GM19043 (cell line): ENCODE data around the gene LCN6.
"Not testable (repeated sequence)": the region's sequence is repeated elsewhere in the genome, so short reads cannot be mapped to it uniquely, and the experiment has no call there.

Experiments used
- ATAC-seq: cut with Tn5 transposase; IDR thresholded peaks from one replicate; pipeline ENCODE4 v1.9.1; 2021; ENCODE audit warnings: low read depth; ENCODE audit not compliant: unreplicated experiment

Gene LCN6

DNA sequence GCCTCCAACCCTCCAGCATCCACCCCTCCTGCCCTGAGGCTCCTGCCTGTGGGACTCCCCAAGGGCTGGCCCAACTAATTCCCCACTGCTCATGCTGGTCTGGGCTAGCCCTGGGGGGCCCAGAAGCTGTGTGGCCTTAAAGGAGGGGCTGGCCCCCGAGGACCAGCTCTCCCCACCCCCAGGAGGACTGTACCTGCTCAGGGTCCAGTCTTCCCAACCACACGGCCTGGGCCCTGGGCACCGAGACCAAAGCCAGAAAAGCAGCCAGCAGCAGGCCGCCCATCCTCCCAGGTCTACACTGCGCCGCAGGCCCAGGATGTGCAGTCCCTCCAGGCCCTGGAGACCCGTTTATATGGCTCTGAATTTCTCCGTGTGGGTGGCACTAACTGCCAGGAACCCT, at the start of gene LCN6:
LCN6 (minus strand) TSS at position 325 of the 400 bp plus-strand sequence; CDS start at position 283, 42 bp downstream.
- no peak for ATAC-seq

DNA sequence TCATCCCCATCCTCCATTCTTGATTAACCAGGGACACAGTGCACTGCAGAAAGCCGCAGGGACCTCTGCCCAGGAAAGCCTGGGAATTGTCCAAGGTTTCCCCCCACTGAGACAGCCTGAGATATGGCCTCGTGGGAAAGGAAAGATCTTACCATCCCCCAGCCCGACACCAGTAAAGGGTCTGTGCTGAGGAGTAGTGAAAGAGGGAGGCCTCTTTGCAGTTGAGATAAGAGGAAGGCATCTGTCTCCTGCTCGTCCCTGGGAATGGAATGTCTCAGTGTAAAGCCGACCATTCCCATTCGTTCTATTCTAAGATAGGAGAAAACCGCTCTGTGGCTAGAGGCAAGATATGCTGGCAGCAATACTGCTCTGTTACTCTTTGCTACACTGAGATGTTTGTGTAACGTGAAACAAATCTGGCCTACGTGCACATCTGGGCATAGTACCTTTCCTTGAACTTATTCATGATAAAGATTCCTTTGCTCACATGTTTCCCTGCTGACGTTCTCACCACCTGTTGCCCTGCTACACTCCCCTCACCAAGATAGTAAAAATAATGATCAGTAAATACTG, 48.5 kb upstream of the LCN6 start:
- ATAC-seq = not testable (repeated sequence)

DNA sequence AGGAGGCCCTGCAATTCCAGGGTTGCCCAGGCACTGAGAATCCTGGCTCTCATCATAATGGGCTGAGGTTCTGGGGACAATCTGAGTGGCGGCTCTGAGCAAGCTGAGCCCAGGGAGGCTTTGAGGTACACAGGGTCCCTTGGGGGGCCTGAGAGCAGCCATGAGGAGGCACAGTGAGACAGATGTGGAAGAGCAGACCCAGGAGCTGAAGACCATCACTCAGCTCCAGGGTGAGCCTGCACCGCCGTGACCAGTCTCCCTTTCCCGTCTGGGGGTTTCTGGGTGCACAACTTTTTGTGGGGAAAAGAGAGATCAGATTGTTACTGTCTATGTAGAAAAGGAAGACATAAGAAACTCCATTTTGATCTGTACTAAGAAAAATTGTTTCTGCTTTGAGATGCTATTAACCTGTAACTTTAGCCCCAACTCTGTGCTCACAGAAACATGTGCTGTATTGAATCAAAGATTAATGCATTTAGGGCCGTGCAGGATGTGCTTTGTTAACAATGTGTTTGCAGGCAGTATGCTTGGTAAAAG, 48.0 kb upstream of the LCN6 start, which contains the start of gene CCDC183:
CCDC183 (plus strand) TSS at position 101 of the 537 bp plus-strand sequence; CDS start at position 161, 60 bp downstream.
- no peak for ATAC-seq

DNA sequence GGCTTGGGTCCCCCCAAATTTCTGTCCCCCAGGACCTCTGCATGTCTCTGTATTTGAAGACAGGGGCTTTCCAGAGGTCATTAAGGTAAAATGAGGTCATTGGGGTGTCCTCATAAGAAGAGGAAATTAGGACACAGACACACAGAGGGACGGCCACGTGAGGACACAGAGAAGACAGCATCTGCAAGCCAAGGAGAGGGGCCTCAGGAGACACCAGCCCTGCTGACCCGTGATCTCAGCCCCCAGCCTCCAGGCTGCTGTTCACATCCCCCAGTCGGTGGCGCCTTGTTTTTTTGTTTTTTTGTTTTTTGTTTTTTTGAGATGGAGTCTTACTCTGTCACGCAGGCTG, 46.6 kb upstream of the LCN6 start:
- ATAC-seq = no peak

DNA sequence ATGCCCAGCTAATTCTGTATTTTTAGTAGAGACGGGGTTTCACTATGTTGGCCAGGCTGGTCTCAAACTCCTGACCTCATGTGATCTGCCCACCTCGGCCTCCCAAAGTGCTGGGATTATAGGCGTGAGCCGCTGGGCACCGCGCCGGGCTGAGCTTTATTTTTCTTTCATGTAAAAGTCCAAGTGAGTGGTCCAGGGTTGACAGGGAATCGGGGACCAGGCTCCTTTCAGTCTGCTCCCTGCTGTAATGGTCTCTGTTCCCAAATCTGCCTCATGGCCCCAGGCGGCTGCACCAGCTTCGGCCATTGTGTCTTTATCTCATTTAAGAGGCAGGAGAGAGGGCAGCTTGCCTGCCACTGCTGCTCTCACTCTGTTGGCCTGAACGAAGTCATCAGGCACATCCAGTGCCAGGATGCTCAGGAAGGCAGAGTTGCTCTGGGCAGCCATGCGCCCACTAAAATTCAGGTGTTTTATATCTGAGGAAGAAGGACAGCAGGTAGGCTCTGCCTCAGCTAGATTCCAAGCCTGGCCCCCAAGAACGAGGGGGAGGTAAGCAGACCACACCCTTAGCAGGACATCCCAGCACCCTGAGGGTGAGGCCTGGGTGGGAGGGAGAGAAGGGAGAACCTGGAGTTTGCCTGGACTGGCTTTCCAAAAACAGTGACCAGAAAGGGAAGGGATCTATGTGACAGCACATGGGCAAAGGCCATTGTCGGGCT, 46.1 kb upstream of the LCN6 start:
- ATAC-seq = no peak

GRCh38 chr9:136793086-136793946, 45.0 kb upstream of the LCN6 start:
- ATAC-seq = no peak

DNA sequence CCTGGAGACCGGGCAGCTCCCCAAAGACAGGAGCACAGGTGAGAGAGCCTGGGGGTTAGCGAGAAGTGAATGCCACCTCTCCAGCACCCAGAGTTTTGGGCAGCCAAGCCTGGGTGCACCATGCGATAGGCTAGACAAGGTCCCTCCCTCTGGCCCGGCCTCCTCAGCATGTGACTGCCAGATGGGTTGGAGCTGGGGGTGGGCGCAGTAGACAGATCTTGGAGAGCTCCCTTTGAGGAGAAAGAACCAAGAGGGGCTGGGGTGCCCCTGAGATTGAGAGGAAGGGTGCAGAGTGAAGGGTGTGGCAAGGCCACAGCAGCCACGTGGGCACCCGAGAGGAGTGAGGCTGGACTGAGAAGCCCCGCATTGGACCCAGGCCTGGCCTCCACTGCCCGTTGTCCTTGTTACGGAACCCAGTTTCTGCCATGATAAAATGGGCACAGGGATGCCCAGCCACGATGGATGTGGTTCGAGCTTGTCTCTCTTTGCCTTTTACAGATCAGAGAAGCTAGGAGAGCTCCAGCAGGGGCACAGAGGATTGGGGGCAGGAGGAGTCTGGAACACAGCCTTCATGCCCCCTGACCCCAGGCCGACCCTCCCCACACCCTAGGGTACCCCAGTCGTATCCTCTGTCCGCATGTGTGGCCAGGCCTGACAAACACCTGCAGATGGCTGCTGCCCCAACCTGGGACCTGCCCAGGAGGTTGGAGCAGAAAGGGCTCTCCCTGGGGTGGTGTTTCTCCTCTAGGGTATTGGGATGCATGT, 44.2 kb upstream of the LCN6 start:
- ATAC-seq = no peak

- no peak for ATAC-seq
These were observed 43.4 kb upstream of the LCN6 start for GRCh38 chr9:136791516-136792276.

- peak; percentile 80 for ATAC-seq
These were observed 42.6 kb upstream of the LCN6 start, which contains the start of gene TMEM141 for GRCh38 chr9:136790640-136791515. Gene TMEM141 (plus strand): TSS chr9:136791344. CDS start chr9:136791371, 27 bp downstream.

DNA sequence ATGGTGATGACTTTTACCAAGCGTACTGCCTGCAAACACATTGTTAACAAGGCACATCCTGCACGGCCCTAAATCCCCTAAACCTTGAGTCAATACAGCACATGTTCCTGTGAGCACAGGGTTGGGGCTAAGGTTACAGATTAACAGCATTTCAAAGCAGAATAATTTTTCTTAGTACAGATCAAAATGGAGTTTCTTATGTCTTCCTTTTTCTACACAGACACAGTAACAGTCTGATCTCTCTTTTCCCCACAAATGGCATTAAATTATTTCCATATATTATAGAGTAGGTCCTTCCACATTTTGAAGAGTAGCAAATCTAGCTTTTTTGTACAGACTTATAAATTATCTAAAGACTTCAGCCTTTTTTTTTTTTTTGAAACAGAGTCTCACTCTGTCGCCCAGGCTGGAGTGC, 41.2 kb upstream of the LCN6 start:
- ATAC-seq = no peak

DNA sequence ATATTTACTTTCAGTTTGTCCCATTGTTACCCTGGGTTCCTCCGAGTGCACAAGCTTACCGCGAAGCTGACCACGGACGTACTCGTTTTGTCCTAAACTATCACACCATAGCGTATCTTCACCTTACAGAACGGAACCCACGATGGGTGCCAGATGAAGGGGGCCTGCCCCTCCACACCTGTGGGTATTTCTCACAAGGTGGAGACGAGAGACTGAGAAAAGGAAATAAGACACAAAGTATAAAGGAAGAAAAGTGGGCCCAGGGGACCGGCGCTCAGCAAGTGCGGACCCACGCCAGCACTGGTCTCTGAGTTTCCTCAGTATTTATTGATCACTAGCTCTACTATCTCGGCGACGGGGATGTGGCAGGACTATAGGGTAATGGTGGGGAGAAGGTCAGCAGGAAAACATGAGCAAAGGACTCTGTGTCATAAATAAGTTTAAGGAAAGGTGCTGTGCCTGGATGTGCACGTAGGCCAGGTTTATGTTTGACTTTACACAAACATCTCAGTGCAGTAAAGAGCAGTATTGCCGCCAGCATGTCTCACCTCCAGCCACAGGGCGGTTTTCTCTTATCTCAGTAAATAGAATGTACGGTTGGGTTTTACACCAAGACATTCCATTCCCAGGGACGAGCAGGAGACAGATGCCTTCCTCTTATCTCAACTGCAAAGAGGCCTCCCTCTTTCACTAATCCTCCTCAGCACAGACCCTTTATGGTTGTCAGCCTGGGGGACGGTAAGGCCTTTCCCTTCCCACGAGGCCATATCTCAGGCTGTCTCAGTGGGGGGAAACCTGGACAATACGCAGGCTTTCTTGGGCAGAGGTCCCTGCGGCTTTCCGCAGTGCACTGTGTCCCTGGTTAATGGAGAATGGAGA, 40.6 kb upstream of the LCN6 start:
- not testable (repeated sequence) for ATAC-seq

DNA sequence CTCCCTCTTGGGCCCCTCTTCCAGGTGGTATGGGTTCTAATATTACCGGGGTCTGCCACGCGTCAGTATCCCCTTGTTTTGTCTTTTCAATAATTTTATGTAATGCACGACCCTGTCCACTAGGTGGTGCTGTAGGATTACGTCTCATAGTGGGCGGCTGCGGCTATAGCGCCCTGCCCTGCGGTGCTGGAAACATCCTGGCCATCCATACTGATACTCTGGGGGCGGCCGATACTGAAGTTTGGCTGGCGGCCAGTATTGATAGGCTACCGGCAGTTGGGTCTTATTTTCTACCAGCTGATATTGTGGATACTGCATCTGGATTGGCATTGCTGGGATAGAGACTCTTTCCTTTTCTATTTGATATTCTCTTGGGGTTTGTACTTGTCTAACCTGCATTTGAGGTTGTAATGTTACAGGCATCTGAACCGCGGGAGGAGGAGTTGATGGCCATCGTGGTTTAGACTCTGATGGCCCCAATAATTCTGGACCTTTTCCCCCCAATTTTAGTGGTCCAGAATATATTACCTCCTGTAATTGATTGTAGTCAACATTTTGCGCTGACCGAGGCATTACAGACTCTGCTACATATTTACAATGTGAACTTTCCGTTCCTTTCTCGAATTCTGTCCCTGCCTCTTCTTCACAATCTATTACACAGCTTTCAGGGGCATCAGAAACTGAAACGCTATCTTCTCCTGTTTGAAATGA, 39.5 kb upstream of the LCN6 start:
- ATAC-seq = no peak

DNA sequence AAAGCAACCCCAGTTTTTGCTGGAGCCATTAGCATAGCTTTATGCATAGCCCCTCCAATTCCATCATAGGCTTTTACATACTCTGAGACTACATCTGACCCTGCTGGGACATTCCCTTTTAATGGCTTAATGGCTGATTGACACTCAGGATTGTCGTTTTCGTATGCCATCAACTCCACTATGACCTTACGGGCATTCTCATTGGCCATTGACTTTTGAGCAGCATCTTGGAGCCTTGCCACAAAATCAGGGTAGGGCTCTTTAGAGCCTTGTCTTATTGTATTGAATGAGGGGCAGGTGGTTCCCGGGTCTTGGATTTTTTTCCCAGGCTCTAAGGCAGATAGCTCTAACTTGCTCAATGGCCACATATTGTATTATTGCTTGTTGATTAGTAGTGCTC, 38.7 kb upstream of the LCN6 start:
- not testable (repeated sequence) for ATAC-seq

GRCh38 chr9:136786451-136786850, 38.1 kb upstream of the LCN6 start:
- ATAC-seq = no peak

DNA sequence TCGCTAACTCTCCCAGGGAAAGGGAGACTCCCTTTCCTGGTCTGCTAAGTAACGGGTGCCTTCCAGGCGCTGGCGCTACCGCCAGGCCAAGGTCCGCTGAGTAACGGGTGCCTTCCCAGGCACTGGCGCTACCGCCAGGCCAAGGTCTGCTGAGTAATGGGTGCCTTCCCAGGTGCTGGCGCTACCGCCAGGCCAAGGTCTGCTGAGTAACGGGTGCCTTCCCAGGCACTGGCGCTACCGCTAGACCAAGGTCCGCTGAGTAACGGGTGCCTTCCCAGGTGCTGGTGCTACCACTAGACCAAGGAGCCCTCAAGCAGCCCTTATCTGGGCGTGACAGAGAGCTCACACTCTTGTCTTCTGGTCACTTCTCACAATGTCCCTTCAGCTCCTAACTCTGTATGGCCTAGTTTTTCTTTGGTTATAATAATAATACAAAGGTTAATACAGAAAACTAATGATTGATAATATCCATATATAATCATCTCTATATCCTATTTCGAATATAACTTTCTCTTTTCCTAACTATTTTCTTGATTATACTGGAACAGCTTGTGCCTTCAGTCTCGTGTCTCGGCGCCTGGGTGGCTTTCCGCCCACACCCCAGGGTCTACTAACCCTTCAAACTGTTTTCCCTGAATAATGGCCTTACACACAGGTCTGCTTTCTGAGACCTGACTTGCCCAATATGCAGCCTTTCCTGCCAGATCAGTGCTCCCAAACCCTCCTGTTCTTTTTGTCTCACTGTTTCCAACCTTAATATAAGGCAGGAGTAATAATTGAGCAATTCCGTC, 37.4 kb upstream of the LCN6 start:
- not testable (repeated sequence) for ATAC-seq

- ATAC-seq = no peak
These were observed 36.7 kb upstream of the LCN6 start for GRCh38 chr9:136784997-136785361.
